ENCODE measurements around the gene GPR32. TPM values are rescaled to one million over a fixed set of nuclear protein-coding genes. Genes with fewer than 3 reads are reported as not detected.

GPR32 gene
- polyA plus RNA-seq, 1 experiment: not detected

- H3K27me3 ChIP-seq (ENCODE audit: control insufficient read depth, insufficient read depth, low read length): no peaks in the 10 kb centered on the region
- H3K9me3 ChIP-seq (ENCODE audit: control insufficient read depth, insufficient read depth, low read length): no peaks in the 10 kb centered on the region; the same call in 1 of the 2 replicates
- DNase-seq (ENCODE audit: low read depth, low spot score): no peak
- POLR2A ChIA-PET: interaction anchor here (2.4 kb wide), 1 partner anchor 8 kb away, joined by 9 read pairs; no protein-coding TSS in a partner anchor
- CTCF ChIA-PET: interaction anchor here (0.6 to 0.9 kb wide), 3 partner anchors 14 to 186 kb away, joined by 3 to 6 read pairs (median 6); no protein-coding TSS in a partner anchor
- H3K27ac ChIP-seq (ENCODE audit: low read depth, low read length): no peak overlapping the region
- no peak for TF ChIP-seq CTCF (IDR thresholded peaks at IDR 0.05; ENCODE audit: low read depth, low read length)
- no peak overlapping the region for H3K4me3 ChIP-seq (ENCODE audit: low read depth, low read length)
These were observed 25.9 kb downstream of the GPR32 start for GRCh38 chr19:50796128-50796633.

GRCh38 chr19:50796634-50797428, 26.6 kb downstream of the GPR32 start:
- no peak overlapping the region for H3K27ac ChIP-seq (ENCODE audit: low read depth, low read length)
- no peak overlapping the region for H3K4me3 ChIP-seq (ENCODE audit: low read depth, low read length)
- no peak for DNase-seq (ENCODE audit: low read depth, low spot score)
- no peak for TF ChIP-seq CTCF (IDR thresholded peaks at IDR 0.05; ENCODE audit: low read depth, low read length)
- H3K9me3 ChIP-seq (ENCODE audit: control insufficient read depth, insufficient read depth, low read length): no peaks in the 10 kb centered on the region; the same call in 1 of the 2 replicates
- CTCF ChIA-PET: interaction anchor here (0.7 to 0.9 kb wide), 2 partner anchors 15 to 72 kb away, joined by 3 to 6 read pairs; no protein-coding TSS in a partner anchor
- POLR2A ChIA-PET: interaction anchor here (2.4 kb wide), 1 partner anchor 7 kb away, joined by 9 read pairs; no protein-coding TSS in a partner anchor
- H3K27me3 ChIP-seq (ENCODE audit: control insufficient read depth, insufficient read depth, low read length): no peaks in the 10 kb centered on the region

GRCh38 chr19:50797429-50797780, 27.1 kb downstream of the GPR32 start:
- CTCF ChIA-PET: no interaction called here

GRCh38 chr19:50797781-50798658, 27.8 kb downstream of the GPR32 start:
- POLR2A ChIA-PET: no interaction called here
- Histone ChIP-seq H3K9me3 (ENCODE audit: control insufficient read depth, insufficient read depth, low read length) (no peaks in the 10 kb centered on the region; the same call in 1 of the 2 replicates), H3K27ac (ENCODE audit: low read depth, low read length) (no peak overlapping the region), H3K4me3 (ENCODE audit: low read depth, low read length) (no peak overlapping the region), H3K27me3 (ENCODE audit: control insufficient read depth, insufficient read depth, low read length) (no peaks in the 10 kb centered on the region)
- no peak for TF ChIP-seq CTCF (IDR thresholded peaks at IDR 0.05; ENCODE audit: low read depth, low read length)
- CTCF ChIA-PET: no interaction called here
- no peak for DNase-seq (ENCODE audit: low read depth, low spot score)

More at GRCh38 chr19:50797429-50797780, 27.1 kb downstream of the GPR32 start:
- Histone ChIP-seq H3K27ac (ENCODE audit: low read depth, low read length) (no peak overlapping the region), H3K9me3 (ENCODE audit: control insufficient read depth, insufficient read depth, low read length) (no peaks in the 10 kb centered on the region; the same call in 1 of the 2 replicates), H3K4me3 (ENCODE audit: low read depth, low read length) (no peak overlapping the region), H3K27me3 (ENCODE audit: control insufficient read depth, insufficient read depth, low read length) (no peaks in the 10 kb centered on the region)
- POLR2A ChIA-PET: no interaction called here
- TF ChIP-seq CTCF (IDR thresholded peaks at IDR 0.05; ENCODE audit: low read depth, low read length): no peak
- DNase-seq (ENCODE audit: low read depth, low spot score): no peak

Measured in AG04450 (cell line).